ENCODE data around the gene HMGN5. TPM values are rescaled to one million over a fixed set of nuclear protein-coding genes. Genes with fewer than 3 reads are reported as not detected.

The HMGN5 gene, protein sequence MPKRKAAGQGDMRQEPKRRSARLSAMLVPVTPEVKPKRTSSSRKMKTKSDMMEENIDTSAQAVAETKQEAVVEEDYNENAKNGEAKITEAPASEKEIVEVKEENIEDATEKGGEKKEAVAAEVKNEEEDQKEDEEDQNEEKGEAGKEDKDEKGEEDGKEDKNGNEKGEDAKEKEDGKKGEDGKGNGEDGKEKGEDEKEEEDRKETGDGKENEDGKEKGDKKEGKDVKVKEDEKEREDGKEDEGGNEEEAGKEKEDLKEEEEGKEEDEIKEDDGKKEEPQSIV
- 1.6 and 4.4 TPM in 2 replicates for total RNA-seq

DNA sequence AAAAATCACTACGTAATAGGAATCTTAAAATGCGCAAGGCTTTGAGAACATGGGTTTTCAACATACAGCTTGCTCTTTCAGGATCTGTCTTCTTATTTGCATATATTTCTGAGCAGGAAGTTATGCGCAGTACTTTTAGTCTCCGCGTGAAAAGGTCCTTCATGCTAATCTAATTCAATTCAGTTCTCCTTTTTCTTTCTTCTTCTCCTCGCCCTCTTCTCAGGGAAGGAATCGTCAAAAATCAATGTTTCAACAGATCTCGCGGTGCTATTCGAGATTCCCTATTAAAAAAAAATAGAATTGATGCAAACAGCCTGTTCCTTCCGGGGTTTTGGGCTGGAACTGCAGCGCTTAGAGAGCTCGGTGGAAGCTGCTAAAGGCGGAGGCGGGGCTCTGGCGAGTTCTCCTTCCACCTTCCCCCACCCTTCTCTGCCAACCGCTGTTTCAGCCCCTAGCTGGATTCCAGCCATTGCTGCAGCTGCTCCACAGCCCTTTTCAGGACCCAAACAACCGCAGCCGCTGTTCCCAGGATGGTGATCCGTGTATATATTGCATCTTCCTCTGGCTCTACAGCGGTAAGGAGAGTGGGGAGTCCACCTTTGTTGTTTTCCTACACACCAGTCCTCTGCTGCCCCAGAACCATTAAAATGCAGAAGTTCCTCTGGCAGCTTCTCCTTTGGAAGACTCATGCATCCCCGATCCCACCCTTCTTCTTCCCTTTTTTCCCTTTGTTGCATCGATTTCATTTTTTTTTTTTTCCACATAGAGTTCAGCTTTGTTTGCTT is at the start of gene HMGN5, which contains the start of gene SH3BGRL:
Gene HMGN5 (minus strand): TSS at position 243 of the 785 bp plus-strand sequence. CDS start 80,364 bp downstream, outside the sequence.
Gene SH3BGRL (plus strand): TSS at position 432 of the 785 bp plus-strand sequence. CDS start 99 bp downstream, at position 531.
- DNase-seq (ENCODE audit: low read depth): peak; percentile 80

DNA sequence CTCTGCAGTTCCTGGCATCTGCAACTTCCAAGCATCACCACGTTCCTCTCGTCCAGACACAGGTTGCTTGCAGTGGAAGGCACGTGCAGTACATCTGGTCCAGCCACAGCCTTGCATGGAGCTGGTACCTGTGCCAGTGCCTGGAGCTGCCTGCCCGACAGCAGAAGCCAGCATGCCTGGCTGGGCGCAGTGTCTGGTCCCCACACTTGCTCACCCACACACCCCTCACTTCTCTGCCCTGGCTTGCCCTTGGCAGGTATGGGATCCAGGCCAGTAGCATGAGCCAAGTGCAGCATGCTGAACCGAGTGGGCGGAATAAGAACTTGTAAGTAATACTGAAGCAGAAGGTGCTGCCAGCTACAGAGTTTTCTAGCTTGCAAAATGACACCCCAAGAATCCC is 40.0 kb upstream of the HMGN5 start:
- no peak for DNase-seq (ENCODE audit: low read depth)

DNA sequence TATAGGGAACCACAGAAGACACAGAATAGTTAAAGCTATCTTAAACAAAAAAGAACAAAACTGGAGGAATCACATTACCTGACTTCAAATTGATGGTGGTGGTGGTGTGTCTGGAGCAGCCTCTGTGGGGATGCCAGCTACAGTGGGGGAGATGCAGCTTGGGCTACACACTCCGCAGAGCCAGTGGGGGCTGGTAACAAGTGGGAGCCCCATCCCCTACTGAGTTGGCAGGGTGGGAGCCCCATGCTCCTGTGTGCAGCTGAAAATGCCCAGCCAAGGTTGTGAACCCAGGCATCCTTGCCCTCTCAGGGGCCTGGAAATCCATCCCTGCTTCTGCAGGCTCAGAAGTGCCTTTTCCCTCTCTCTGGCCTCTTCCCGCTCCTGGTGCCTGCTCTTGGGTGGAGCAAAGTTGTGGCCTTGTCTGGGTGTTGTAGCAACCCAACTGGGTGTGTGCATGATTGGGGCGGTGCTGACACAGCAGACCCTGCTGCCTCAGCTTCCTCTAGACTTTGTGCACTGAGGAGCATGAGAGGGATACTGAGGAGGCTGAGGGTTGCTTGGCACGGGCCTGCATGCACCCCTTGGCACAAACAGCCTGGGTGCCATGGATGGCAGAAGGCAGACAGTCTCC is 39.1 kb upstream of the HMGN5 start:
- DNase-seq (ENCODE audit: low read depth): no peak

DNA sequence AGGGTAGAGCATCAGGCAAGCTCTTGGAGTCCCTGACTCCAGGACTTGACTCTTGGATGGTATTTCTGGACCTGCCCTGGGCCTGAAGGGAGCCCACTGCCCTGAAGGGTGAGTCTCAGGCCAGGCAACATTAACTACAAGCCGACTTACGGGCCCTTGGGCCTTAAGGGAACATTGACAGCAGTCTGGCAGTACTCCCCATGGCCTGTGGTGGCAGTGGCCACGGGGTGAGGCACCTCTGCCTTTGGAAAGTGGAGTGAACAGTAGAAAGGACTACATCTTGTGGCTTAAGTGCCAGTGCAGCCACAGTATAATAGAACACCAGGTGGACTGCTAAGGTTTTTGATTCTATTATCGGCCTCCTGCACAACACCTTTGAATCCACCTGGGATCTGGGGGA is 36.5 kb upstream of the HMGN5 start:
- no peak for DNase-seq (ENCODE audit: low read depth)

DNA sequence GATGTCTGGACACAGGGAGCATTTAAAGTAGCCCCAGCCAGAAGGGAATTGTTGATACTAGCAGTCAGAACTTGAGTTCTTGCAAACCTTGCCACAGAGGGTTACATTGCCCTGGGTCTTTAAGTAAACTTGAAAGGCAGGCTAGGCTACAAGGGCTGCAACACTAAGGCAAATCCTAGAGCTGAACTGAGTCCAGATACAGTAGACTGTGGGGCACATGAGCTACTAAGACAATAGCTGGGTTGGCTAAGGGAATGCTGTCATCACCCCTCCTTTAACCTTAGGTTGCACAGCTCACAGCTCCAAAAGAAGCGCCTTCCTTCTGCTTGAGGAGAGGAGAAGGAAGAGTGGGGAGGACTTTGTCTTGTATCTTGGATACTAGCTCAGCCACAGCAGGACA is 35.8 kb upstream of the HMGN5 start:
- DNase-seq (ENCODE audit: low read depth): no peak

DNA sequence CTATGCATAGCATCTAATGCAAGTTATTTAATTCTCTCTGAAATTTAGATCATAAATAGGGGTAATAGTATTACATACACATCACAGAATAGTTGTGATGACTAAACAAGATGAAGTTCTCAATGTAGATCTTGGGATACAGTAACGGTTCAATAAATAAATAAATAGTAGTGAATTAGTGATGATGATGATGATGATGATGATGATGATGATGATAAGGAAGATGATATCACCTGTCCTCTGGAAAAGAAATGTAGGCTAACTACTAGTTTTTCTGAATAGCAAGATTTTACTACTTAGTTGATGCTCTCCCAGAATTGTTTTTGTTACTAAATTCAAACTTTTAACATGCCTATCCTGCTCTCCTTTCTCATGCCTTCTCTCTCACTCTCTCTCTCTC is 30.5 kb upstream of the HMGN5 start:
- DNase-seq (ENCODE audit: low read depth): no peak

DNA sequence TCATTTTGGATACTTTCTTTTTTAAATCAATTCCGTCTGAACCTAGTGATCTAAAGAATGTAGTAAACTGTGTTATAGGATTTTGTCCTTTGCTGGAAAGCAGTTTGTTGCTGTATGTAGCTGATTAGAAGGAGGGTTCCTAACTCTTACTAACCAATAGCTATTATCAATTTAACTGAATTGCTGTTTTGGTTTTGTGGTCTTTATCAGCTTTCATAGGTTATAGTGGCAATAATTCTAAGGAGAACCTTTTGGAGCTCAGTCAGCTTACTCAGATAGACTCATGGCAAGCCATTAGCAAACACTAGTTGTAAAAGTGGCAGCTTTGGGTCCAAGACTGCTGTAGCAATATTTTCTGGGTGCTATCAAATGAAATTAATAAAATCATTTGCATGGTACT is 29.8 kb upstream of the HMGN5 start:
- no peak for DNase-seq (ENCODE audit: low read depth)

DNA sequence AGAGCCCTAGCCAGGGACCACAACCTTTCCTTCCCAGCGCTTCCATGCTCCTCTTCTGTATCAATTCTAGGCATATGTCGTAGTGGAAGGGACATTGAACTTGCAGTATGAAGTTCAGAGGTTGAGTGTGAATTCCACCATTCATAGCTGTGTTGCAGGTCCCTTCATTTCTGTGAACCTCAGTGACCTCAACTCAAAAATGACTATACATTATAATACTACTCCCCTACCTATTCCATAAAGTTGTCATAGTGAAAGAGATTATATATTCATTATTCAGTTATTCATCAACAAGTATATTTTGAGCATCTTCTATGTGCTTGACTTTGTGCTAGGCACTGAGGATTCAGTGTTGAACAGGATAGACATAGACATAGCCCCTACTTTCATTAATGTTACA is 28.2 kb upstream of the HMGN5 start:
- no peak for DNase-seq (ENCODE audit: low read depth)

DNA sequence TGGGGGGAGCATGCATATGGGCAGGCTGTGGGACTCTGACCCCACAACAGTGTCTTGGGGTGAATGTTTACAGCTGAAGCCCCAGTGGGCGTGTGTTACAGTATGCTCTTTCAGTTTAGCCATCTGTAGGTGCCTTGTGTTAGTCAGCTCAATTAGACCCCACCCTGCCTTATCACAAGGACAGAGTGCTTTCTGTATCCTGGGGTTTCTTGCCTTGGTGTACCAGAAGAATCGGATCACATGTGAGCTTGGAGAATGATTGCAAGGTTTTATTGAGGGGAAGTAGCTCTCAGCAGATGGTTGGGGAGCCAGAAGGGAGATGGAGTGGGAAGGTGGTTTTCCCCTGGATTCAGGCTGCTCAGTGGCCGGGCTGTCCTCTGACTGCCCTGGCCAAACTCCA is 27.5 kb upstream of the HMGN5 start:
- no peak for DNase-seq (ENCODE audit: low read depth)

DNA sequence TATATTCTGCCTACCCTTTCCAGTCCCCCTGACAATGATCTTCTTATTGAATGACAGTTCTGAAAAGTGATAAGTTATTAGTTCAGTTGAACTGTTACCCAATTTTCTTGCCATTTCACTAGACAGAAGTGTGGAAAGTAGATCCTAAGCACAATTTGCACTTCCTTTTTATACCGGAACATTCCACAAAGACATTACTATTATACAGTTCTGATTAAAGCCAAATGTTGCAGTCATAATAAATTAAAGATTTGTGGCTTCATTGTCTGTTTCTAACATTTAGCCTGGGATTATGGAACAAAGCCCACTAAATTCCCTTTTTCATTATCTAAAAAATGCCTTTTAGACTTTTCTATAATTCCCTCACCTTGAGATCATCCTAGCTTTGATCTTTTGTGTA is 14.0 kb upstream of the HMGN5 start:
- no peak for DNase-seq (ENCODE audit: low read depth)

DNA sequence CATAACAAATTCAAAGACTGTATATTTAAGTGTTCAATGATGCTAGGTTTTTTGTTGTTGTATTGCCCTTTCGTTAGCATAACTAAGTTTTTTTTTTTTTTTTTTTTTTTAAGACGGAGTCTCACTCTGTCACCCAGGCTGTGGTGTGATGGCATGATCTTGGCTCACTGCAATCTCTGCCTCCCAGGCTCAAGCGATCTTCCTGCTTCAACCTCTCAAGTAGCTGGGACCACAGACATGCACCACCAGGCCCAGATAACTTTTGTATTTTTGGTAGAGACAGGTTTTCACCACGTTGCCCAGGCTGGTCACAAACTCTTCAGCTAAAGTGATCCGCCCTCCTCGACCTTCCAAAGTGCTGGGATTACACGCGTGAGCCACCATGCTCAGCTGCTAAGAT is 7.2 kb upstream of the HMGN5 start:
- no peak for DNase-seq (ENCODE audit: low read depth)

DNA sequence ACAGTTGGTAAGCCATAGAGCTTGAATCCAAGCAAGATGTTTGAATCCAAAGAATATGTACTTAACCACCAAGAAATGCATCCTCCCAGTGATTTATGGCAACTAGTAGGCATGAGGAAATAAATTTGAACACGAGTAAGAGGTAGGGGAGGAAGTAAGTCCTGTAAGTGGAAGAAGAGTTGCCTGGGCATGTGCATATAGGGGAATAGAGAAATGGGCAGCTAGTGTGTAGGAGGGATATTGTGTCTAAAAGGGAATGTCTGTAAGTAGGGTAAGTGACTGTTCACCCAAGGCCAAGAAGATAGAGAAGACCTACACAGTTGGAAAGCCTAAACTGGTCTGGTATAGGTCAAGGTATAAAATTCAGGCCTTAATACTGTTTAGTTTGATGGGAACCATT is 4.8 kb upstream of the HMGN5 start:
- DNase-seq (ENCODE audit: low read depth): no peak

DNA sequence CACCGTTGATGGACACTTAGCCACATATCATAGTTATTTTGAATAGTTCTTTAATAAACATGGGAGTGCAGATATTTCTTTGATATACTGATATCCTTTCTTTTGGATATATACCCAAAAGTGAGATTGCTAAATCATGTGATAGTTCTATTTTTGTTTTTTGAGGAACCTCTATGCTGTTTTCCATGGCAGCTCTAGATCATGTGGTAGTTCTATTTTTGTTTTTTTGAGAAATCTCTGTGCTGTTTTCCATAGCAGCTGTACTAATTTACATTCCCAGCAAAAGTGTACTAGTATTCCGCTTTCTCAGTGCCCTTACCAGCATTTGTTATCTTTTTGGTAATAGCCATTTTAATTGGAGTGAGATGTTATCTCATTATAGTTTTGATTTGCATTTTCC is 3.8 kb upstream of the HMGN5 start:
- no peak for DNase-seq (ENCODE audit: low read depth)

DNA sequence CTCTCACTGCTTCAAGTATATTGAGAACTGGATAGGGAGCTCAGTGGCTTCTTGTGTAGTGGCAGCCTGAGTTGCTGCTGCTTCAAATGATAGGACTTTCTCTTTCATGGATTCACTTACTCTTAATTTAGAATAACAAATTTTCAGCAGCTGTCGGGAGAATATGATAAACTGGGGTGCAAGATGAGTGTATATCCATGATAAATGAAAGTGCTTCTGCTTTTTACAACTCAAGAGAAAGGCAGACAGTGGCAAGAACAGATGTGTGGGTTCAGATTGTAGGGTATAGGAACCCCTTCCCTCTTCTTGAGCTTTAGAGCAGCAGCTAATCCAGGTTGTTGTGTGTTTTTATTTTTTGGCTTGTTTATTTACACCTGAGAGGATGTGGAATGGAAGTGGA is 1.2 kb upstream of the HMGN5 start:
- no peak for DNase-seq (ENCODE audit: low read depth)

DNA sequence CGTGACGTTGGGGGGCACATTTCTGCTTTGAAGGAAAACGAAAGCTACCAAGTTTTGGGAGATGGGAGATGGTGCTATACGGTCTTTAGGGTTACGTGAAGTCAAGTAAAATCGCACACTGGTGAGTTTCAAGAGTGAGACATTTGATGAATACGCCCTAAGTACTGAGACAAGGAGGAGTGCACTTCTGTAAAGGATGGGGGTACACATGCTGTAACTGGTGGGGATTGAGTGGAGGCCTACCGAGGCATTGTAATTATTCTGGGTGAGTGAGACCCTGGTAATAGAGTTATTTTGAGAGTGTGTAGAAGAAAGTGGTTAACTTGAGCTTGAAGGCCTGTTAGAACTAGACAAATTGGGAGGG is 725 bp upstream of the HMGN5 start:
- no peak for DNase-seq (ENCODE audit: low read depth)

DNA sequence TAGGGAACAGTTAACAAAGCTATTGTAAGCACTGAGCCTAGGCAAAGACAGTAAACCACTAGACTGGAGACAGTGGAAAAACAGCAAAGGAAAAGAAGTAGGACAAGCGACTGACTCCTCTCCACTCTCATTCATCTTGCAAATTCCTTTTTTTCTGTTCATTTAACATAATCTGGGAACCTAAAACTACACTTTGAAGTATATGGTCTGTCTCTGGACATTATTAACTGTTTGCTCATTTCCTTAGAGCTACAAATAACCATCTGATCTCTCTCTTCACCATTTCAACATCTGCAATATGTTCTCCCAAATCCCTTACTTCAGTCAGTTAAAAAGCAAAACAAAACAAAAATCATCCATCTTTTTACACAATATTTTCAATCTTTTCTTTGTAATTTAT is 642 bp downstream of the HMGN5 start:
- no peak for DNase-seq (ENCODE audit: low read depth)

DNA sequence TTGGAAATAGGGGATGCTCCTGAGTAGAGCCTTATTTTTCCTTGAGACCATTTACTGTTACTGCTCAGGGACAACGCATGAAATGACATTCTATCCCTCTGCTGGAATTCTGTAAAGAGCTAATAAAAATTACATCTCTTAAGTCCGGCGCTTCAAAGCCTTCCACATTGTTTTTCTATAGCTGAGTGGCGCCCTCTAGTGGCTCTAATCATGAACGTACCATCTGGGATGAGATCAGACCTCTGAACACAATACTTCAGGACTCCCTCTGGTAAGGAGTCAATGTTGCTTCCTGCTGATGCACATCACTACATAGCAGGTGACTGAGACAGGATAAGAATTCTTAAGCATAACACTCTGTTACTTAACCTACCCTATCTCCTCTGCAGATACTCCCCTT is 6.0 kb downstream of the HMGN5 start:
- DNase-seq (ENCODE audit: low read depth): peak; percentile 38

DNA sequence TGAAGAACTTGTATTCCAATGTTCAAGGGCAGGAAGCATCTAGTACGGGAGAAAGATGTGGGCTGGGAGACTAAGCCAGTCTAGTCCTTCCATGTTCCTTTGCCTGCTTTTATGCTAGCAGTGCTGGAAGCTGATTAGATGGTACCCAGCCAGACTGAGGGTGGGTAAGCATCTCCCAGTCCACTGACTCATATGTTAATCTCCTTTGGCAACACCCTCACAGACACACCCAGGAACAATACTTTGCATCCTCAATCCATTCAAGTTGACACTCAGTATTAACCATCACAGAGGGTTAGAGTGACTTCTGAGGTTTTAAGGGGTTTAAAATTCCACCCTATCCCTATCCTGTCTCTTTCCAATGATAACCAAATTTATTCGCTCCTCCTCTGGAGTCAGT is 6.5 kb downstream of the HMGN5 start:
- no peak for DNase-seq (ENCODE audit: low read depth)

DNA sequence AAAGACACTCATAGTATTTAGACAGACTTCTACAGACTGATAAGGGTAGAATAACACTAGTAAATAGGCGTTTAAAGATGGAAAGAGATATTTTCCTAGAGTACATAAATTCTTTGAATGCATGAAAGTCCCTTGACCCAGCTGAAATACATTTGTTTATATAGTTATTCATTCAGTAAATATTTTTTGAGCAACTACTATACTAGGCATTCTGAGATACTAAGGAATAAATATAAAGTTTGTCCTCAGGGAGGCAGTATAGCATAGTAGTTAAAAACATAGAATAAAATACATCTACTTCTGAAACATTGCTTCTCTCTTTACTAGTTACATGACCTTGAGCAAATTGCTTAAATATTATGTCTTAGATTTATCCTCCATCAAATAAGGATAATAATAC is 27.4 kb downstream of the HMGN5 start:
- peak; percentile 16 for DNase-seq (ENCODE audit: low read depth)

DNA sequence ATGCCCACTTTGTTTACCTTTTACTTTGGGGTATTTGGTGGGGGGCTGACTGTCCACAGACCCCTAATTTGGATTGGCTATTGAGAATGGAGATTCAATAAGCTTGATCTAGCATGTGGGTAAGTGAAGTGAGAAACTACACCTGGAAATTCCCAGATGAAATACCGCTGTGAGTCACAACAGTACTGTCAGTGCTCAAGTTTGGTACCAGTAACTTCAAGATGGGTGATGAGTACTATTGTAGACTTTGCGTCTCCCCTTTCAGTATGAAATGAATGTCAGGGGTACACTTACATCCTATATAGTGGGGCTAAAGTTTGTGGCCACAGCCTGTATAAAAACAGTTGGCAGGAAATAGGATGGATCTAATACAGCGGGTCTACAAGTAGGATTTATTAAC is 33.3 kb downstream of the HMGN5 start:
- DNase-seq (ENCODE audit: low read depth): no peak

DNA sequence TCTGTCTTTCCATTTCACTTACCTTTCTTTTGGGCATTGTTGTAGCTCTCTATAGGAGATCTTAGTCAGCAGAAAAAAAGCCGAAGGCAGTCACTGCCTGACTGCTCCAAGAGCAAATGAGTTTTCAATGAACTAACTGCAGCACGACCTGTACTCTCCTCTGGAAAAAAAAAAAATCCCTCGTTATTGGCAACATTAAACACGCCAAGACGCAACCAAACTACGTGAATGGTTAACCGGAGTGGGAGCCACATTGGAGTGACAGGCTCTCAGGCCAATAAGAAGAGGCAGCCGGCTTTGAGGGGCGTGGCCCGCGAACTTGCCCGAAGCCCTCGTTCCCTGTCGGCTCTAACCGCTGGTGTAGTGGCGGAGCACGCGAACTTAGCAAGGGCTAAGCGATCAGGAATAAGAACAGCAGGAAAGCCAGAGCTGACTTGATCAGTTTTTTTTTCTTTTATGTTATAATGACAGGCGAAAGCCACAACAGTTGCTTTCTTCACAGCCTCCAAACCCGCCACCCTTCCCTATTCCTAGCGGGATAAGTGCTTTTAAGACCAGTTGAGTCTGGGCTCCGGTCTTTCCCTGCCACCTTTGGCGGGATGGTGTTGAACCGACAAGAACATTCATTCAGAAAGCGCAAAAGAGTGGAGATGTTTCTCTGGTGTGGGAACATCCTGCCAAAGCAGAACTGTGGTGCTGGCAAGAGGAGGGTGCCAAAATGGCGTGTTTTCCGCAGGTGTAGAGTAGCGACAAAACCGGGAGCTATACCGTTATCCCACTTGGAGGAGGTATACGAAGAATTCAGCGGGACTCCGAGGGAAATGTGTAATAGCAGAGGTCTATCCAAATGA is 80.0 kb downstream of the HMGN5 start:
- peak; percentile 89 for DNase-seq (ENCODE audit: low read depth)

DNA sequence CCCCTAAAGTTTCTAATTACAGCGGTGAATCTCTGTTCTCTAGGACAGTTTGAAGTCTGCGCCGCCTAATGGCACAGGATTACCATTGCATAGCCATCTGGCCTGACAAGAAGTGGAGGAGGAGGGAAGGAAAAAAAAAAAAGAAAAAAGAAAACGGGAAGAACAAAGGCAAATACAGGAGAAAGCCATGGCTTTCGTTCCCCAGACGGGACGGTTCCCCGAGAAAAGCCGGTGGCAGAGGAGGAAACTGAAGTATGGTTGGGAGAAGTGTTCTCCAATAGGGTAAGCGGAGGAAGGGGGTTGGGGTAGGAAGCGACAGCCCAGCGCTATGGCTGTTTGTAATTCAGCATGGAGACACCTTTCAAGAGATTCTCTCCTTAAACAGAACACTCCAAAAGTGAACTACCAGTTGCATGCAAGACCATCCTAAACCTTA is 80.8 kb downstream of the HMGN5 start:
- DNase-seq (ENCODE audit: low read depth): peak; percentile 62
